Epithelial cell of proximal tubule (primary cell): Measurements from ENCODE around the gene BTG3. TPM values are rescaled to one million over a fixed set of nuclear protein-coding genes. Genes with fewer than 3 reads are reported as not detected.
A peak's percentile ranks its signal among the peaks of the same experiment; 100 is the strongest.

Source experiments
- DNase-seq: peaks from one replicate; pipeline ENCODE4 v3.0.0-alpha.2; 2011; ENCODE audit warnings: low read depth
- H3K4me3 ChIP-seq: 2 replicates; pipeline ENCODE4 v1.5.1; 2011; ENCODE audit warnings: low read depth, mild to moderate bottlenecking, low read length
- CTCF ChIP-seq: conservative IDR thresholded peaks from 2 replicates; pipeline ENCODE4 v1.5.1; 2012; ENCODE audit warnings: low read depth, mild to moderate bottlenecking, low read length
- total RNA-seq: library from RNA; depleted of rRNA; stranded (reverse); fragments of >200 nt; gene quantifications from 2 replicates; pipeline ENCODE4 v1.2.3, GENCODE V29; 2015

The BTG3 gene
- total RNA-seq, 1 donor from 2014 or later: 101 TPM

DNA sequence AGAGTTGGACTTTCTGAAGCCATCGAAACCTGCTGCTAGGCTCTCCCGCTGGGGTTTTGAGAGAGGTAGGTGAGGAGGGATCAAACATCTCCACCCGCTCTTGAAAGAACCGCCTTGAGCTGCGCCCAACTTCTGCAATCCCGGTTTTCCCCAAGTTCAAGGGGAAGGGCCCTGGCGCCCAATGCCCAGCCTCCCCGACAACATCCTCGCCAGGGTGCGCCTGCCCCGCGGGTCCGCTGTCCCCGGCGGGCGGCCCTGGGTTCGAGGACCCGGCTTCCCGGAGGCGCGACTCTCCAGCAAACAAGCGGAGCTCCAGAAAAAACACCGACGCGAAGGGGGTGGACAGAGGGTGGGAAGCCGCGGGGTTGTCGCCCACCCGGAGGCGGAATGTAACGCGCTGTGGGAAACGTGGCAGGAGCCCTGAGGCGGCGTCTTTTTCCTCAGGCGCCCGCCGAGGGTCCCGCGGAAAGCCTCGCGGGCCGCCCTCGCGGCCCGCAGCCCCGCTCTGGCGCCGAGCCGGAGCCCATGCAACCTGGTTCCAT is 607 bp downstream of the BTG3 start:
- H3K4me3 ChIP-seq: peak overlapping the region; percentile 74
- peak; percentile 22 for DNase-seq
- TF ChIP-seq CTCF: no peak

DNA sequence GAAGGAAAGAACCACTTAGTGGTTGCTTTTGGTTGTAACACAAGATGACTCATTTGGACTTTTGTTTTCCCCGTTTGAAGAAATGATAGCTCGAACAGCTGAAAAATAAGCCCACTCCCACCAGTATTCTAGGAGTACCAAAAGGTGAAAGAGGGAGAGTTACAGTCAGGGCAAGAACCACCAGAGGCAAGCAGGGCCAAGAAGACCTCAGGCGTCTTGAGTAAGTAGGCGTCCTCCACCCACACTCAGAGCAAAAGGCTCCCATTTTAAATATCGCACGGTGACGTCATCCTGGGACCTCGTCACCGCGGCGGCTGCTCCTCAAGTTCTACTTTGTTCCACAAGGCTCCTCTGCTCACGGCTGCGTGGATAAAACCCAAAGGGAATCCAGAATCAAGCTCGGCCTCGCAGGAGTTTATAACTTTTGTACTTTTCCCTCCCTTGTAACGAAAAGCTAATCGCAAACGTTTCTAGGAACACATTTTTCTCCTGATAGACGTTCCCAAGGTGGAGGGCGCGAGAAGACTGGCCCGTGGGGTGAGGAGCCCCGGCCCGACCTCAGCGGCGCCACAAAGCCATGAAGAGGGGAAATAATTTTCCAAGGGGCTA is 1.2 kb downstream of the BTG3 start:
- peak; percentile 61 for DNase-seq
- no peak for TF ChIP-seq CTCF
- H3K4me3 ChIP-seq: peak overlapping the region; percentile 74

DNA sequence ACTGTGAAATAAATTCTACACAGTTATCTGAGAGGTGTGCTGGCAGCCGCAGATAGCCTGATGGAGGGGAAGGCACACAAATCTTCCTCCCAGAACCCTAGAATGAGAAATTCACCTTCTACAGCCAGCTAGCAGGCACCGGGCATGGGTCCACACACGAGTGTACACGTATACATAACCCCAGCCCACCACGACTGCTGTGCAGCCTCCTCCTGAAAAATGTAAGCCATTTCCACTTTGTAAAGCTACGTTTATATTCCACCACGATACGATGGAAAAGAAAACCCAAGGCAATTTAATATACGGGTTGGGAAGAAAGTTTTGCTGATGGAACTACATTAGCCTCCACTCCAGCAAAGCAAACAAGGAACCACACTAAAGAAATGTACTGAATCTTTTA is 1.8 kb downstream of the BTG3 start:
- no peak for DNase-seq
- TF ChIP-seq CTCF: no peak

GRCh38 chr21:17609681-17610080 is 3.0 kb downstream of the BTG3 start:
- no peak overlapping the region for H3K4me3 ChIP-seq
- DNase-seq: no peak
- no peak for TF ChIP-seq CTCF

More for the DNA sequence above, 1.8 kb downstream of the BTG3 start:
- peak overlapping the region; percentile 74 for H3K4me3 ChIP-seq

DNA sequence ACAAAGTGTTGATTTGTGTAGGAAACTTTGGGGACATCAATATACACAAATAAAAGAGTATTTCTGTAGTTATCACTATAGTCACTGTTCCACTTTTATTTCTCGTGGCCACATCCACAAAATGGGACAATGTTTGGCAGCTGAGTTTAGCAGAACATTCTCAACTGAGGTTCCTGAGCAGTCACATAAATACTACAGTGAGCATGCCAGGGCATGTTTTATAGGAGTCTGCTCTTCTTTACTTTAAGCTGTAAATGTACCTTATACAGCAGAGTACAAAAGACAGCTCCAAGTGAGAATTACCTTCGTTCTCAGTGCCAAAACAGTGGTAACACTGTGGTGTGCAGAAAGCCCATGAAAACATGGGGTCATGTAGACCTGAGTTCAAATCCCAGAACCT is 5.0 kb downstream of the BTG3 start:
- DNase-seq: no peak
- no peak for TF ChIP-seq CTCF
- H3K4me3 ChIP-seq: no peak overlapping the region

- H3K4me3 ChIP-seq: no peak overlapping the region
- DNase-seq: no peak
- no peak for TF ChIP-seq CTCF
These were observed 9.8 kb downstream of the BTG3 start for GRCh38 chr21:17602874-17603273.

- TF ChIP-seq CTCF: no peak
- no peak overlapping the region for H3K4me3 ChIP-seq
- no peak for DNase-seq
These were observed 14.3 kb downstream of the BTG3 start for GRCh38 chr21:17598437-17598836.
